A549 (cell line): ENCODE results near the gene RBM10.

ENCODE experiments used
- CHD2 ChIP-seq: fragments of 150-350 bp; IDR thresholded peaks from 2 replicates; pipeline ENCODE4 v1.6.1; 2014; ENCODE audit warnings: low read length; ENCODE audit not compliant: partially characterized antibody
- CHD4 ChIP-seq: fragments of 200-600 bp; sonication (generic); IDR thresholded peaks from 2 replicates; pipeline ENCODE4 v1.6.1; 2016; ENCODE audit warnings: antibody characterized with exemption, mild to moderate bottlenecking, borderline replicate concordance
- CTCF ChIP-seq: fragments of >200 bp; sonication (Bioruptor Twin); formaldehyde crosslinking; IDR thresholded peaks from 3 replicates; pipeline ENCODE4 v1.5.1; 2016
- EP300 ChIP-seq, 2 experiments: fragments of >200 bp; sonication (Bioruptor Twin); formaldehyde crosslinking; IDR thresholded peaks; 2 replicates in 1 of 2; 3 replicates in 1 of 2; pipeline ENCODE4 v1.6.1; 2016 to 2017
- HDAC2 ChIP-seq: fragments of 200-600 bp; sonication (generic); IDR thresholded peaks from 2 replicates; pipeline ENCODE4 v1.6.1; 2016
- HOXA7 ChIP-seq: fragments of 250-450 bp; sonication (Bioruptor Pico); IDR thresholded peaks from 2 replicates; pipeline ENCODE4 v1.5.0; 2020; ENCODE audit warnings: mild to moderate bottlenecking, moderate library complexity
- HOXB13 ChIP-seq: fragments of 250-450 bp; sonication (Bioruptor Pico); IDR thresholded peaks from 2 replicates; pipeline ENCODE4 v1.5.0; 2020; ENCODE audit warnings: low read depth, mild to moderate bottlenecking, moderate library complexity
- JUN ChIP-seq, 2 experiments: fragments of >200 bp; sonication (Bioruptor Twin); formaldehyde crosslinking; IDR thresholded peaks; 2 replicates in 1 of 2; 3 replicates in 1 of 2; pipeline ENCODE4 v1.6.1; 2016 to 2017
- JUNB ChIP-seq: fragments of >200 bp; sonication (Bioruptor Twin); formaldehyde crosslinking; IDR thresholded peaks from 2 replicates; pipeline ENCODE4 v1.6.1; 2016
- KDM1A ChIP-seq: fragments of 200-600 bp; sonication (generic); IDR thresholded peaks from 2 replicates; pipeline ENCODE4 v1.6.1; 2016; ENCODE audit warnings: low read depth, mild to moderate bottlenecking
- MAX ChIP-seq: IDR thresholded peaks from 2 replicates; pipeline ENCODE4 v1.6.1; 2012
- NFE2L2 ChIP-seq: fragments of 150-350 bp; conservative IDR thresholded peaks from 2 replicates; pipeline ENCODE4 v1.6.1; 2014; ENCODE audit warnings: low read length
- PHF8 ChIP-seq: fragments of 200-600 bp; sonication (generic); IDR thresholded peaks from 2 replicates; pipeline ENCODE4 v1.6.1; 2016; ENCODE audit warnings: low read depth, mild to moderate bottlenecking, antibody characterized with exemption, moderate library complexity, borderline replicate concordance
- POLR2A ChIP-seq: IDR thresholded peaks from 2 replicates; pipeline ENCODE4 v1.6.1; 2012; ENCODE audit warnings: mild to moderate bottlenecking, low read length

- TF ChIP-seq CTCF (no peak), KDM1A (no peak), HOXA7 (no peak), MAX (no peak), EP300 (IDR thresholded peaks at IDR 0.05) (no peak), HDAC2 (no peak), POLR2A (no peak), CHD2 (no peak), NFE2L2 (no peak), JUN (IDR thresholded peaks at IDR 0.05) (no peak), JUNB (no peak), HOXB13 (CRISPR knock-in tag) (no peak), CHD4 (no peak), PHF8 (no peak)
Observed at GRCh38 chrX:47146121-47146935, 1.3 kb downstream of the RBM10 start.
